RPMI7951 (cell line): ENCODE measurements around the gene RGS4. TPM values are rescaled to one million over a fixed set of nuclear protein-coding genes. Genes with fewer than 3 reads are reported as not detected.
A peak's percentile ranks its signal among the peaks of the same experiment; 100 is the strongest.

ENCODE experiments used
- DNase-seq: peaks from one replicate; pipeline ENCODE4 v3.0.0-alpha.2; 2012; ENCODE audit warnings: low read depth
- total RNA-seq: library from RNA; depleted of rRNA; stranded (reverse); fragments of >200 nt; shearing (Covaris generic); gene quantifications from 2 replicates; pipeline ENCODE4 v1.2.3, GENCODE V29; 2014; rRNA removed

RGS4 gene
- total RNA-seq, 1 experiment from 2014 or later = 18.3 TPM

DNA sequence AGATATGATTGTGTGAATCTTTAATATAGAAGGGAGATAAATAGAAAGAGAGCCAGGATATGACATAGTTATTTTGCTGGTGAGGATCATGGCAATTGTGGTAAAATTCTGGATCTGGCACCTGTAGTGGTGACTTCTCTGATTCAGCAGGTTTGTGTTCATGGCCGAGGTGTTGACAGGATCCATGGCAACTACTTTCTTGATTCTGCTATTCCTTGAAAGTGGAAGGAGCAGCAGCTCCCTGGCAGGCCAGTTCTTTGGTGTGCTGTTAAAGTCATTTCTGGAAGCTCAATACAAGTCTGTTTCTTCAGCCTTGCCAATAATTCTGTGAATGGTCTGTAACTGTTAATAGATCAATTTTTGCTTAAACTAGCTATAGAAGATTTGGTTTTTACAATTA lies 33.4 kb downstream of the RGS4 start:
- no peak for DNase-seq

DNA sequence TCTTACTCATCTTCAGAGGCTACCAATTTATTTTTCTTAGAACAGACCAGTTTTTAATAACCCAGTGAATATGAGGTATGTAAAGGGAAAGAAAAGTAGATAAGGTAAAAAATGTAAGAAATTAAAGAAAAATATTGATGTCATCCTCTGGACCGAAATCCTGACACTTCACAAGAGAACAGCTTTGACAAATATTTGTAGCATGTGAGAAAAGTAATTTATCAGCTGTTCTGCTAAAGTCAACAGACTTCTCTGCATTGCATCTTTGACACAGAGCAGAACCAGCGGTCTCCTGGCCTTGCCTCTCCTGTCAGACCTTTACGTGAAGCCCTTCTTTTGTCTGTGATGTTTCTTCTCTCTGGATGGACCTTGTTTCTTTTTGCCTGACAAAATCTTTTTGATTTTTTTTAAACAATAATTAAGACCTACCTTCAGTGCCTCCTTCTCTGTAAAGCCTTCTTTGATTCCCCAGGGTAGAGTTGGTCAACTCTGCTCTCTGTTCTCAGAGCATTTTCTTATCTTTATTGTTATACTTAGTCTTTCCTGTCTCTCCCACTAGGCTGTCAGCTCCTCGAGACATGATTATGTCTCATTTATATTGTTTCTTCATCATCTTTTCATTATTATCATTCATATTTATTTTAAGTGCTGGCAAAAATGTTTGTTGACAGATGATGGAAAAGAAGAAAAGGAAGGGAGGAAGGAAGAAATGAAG lies 35.4 kb downstream of the RGS4 start:
- no peak for DNase-seq

DNA sequence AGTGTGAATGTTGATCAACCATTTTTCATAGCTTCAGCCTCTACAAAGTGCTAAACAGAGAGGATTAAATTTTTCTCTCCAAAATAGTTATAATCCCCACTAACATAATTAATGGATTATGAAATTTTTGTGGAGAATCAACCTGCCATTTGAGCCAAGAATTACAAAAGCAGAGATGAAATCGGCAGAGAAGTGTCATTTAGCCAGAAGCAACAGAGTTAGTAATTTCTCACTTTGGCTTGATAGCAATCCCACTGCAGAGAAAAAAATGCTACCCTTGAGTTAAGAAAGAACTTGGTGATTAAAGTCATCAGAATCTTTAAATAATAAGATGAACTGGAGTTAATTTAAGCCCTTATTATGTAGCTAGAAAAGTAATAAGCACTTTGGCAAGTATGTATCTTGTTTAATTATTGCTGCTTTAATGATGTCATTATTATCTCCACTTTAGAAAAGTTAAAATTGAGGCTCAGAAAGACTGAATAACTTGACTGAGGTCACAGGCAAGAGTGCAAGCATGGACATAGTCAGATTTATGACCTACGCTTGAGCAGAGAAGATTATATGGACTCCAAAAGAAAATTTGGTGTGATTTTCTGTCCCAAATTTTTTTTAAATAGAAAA lies 37.3 kb downstream of the RGS4 start:
- DNase-seq = no peak

DNA sequence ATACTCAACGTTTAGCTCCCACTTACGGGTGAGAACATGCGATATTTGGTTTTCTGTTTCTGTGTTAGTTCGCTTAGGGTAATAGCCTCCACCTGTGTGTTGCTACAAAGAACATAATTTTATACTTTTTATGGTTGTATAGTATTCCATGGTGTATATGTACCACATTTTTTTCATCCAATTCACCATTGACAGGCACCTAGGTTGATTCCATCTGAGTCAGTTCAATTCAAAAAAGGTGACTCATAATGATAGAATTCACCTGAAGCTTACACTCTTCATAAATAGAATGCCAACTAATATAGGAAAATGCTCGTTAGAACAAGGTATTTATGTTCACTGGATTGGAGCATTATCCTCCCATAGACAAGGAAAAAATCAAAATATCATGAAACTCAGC lies 38.5 kb downstream of the RGS4 start:
- no peak for DNase-seq

DNA sequence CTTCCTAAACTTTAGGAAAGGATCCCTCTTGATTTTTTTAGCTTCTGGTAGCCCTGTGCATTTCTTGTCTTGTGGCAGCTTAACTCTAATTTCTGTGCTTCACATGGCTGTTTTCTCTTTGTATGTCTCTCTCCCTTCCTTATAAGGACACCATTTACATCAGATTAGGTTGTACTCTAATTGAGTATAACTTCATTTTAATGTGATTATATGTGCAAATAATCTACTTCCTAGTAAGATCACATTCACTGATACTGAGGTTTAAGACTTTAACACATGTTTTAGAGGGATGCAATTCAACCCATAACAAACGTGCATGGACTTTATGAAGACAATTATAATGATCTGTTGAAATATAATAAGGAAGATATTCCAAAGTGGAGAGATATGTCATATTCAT lies 46.7 kb downstream of the RGS4 start:
- DNase-seq = no peak

DNA sequence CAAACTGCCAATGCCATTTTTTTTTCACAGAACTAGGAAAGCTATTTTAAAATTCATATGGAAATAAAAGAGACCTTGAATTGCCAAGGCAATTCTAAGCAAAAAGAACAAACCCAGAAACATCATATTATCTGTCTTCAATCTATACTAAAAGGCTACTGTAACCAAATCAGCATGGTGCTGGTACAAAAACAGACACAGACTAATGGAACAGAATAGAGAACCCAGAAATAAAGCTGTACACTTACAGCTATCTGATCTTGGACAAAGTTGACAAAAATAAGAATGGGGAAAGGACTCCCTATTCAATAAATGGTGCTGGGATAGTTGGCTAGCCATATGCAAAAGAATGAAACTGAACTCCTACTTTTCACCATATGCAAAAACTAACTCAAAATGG lies 50.5 kb downstream of the RGS4 start:
- DNase-seq = no peak

DNA sequence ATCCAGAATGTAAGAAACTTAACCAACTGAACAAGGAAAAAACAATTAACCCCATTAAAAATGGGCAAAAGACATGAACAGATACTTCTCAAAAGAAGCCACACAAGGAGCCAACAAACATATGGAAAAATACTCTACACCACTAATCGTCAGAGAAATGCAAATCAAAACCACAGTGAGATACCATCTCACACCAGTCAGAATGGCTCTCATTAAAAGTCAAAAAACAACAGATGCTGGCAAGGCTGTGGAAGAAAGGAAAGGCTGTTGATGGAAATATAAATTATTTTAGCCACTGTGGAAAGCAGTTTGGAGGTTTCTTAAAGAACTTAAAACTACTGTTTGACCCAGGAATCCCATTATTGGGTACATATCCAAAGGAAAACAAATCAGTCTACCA lies 51.2 kb downstream of the RGS4 start:
- DNase-seq = peak; percentile 50

DNA sequence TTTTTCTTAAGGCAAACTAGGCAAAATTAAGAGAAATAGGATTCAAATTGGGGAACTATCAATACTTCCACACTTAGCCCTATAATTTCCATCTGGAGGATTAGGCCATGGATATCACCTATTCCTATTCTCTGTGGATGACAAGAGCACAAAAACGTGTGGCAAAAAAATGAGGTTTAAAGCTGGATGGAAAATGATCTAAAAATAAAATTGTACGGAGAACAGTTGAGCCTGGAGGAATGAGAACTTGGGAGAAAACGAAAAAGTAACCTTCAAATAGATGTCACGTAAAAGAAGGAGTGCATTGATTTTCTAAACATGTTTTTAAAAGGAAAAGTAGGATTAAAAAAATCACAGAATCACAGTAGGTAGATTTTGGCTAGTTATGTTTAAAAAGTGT lies 55.7 kb downstream of the RGS4 start:
- no peak for DNase-seq

Other genes with a start within 250 kb of the RGS4 start
- gene CCDC190, start 208.2 kb upstream of the RGS4 start, total RNA-seq = 0.12 and 0.29 TPM in 2 replicates
- gene RGS5, start 133.6 kb downstream of the RGS4 start, total RNA-seq = 2.4 and 3.9 TPM in 2 replicates